SH-SY5Y (cell line): Measurements from ENCODE around the gene TMC2.

ENCODE experiments used
- GATA2 ChIP-seq: IDR thresholded peaks from 2 replicates; pipeline ENCODE4 v1.6.1; 2011; ENCODE audit warnings: mild to moderate bottlenecking, low read depth, low read length
- GATA3 ChIP-seq: IDR thresholded peaks from 2 replicates; pipeline ENCODE4 v1.6.1; 2011; ENCODE audit warnings: low read depth, mild to moderate bottlenecking, low read length, moderate library complexity

Gene TMC2

GRCh38 chr20:2688041-2688591, 151.7 kb downstream of the TMC2 start:
- no peak for TF ChIP-seq GATA2
- TF ChIP-seq GATA3: no peak

GRCh38 chr20:2690213-2690612, 153.8 kb downstream of the TMC2 start:
- no peak for TF ChIP-seq GATA2
- no peak for TF ChIP-seq GATA3

GRCh38 chr20:2690718-2691117, 154.3 kb downstream of the TMC2 start:
- TF ChIP-seq GATA3: no peak
- TF ChIP-seq GATA2: no peak

- TF ChIP-seq GATA2: no peak
- no peak for TF ChIP-seq GATA3
These were observed 154.8 kb downstream of the TMC2 start for GRCh38 chr20:2691127-2691526.
